ENCODE results near the gene DDX24. TPM values are rescaled to one million over a fixed set of nuclear protein-coding genes. Genes with fewer than 3 reads are reported as not detected.

Gene DDX24
- total RNA-seq, 2 donors from 2014 or later, result 136 to 393 TPM

GRCh38 chr14:94031161-94031882 lies 49.7 kb downstream of the DDX24 start:
- no peak for DNase-seq (ENCODE audit: low spot score)
- intact Hi-C loops (cut with DNase I), result no loop called here
- H3K4me3 ChIP-seq, result no peak overlapping the region
- WGBS, result 91% methylated on average over 8 of the region's 8 CpGs
- H3K27ac ChIP-seq, result no peak overlapping the region
- H3K4me1 ChIP-seq (replicated peaks), result no peaks in the 10 kb centered on the region
- H3K27me3 ChIP-seq (replicated peaks; ENCODE audit: insufficient read depth), result no peaks in the 10 kb centered on the region
- no peaks in the 10 kb centered on the region for H3K36me3 ChIP-seq
- TF ChIP-seq, protein P1, sequence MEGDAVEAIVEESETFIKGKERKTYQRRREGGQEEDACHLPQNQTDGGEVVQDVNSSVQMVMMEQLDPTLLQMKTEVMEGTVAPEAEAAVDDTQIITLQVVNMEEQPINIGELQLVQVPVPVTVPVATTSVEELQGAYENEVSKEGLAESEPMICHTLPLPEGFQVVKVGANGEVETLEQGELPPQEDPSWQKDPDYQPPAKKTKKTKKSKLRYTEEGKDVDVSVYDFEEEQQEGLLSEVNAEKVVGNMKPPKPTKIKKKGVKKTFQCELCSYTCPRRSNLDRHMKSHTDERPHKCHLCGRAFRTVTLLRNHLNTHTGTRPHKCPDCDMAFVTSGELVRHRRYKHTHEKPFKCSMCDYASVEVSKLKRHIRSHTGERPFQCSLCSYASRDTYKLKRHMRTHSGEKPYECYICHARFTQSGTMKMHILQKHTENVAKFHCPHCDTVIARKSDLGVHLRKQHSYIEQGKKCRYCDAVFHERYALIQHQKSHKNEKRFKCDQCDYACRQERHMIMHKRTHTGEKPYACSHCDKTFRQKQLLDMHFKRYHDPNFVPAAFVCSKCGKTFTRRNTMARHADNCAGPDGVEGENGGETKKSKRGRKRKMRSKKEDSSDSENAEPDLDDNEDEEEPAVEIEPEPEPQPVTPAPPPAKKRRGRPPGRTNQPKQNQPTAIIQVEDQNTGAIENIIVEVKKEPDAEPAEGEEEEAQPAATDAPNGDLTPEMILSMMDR (IDR thresholded peaks at IDR 0.05), result no peak
- no peak for TF ChIP-seq POLR2AphosphoS5 (IDR thresholded peaks at IDR 0.05)
- no peak for TF ChIP-seq POLR2A (IDR thresholded peaks at IDR 0.05)
- no peaks in the 10 kb centered on the region for H3K9me3 ChIP-seq

DNA sequence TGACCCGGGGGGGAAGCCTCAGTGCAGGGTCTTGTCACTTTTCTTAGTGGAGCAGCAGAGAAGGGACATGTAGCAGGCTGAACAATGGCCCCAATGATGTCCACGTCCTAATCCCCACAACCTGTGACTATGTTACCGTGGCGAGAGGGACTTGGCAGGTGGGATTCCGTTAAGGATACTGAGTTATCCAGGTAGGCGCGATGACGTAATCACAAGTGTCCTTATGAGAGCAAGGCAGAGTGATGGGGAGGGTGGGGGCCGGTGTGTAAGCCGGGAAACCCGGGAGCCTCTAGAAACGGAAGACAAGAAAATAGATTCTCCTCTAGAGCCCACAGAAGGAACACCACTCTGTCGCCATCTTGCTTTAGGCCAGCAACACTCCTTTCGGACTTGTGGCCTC lies 50.4 kb downstream of the DDX24 start:
- Histone ChIP-seq H3K9me3 (no peaks in the 10 kb centered on the region), H3K4me1 (replicated peaks) (no peaks in the 10 kb centered on the region), H3K36me3 (no peaks in the 10 kb centered on the region), H3K4me3 (no peak overlapping the region), H3K27ac (no peak overlapping the region), H3K27me3 (replicated peaks; ENCODE audit: insufficient read depth) (no peaks in the 10 kb centered on the region)
- 93% methylated on average over 14 of the region's 14 CpGs for WGBS
- DNase-seq (ENCODE audit: low spot score), result no peak
- TF ChIP-seq POLR2AphosphoS5 (IDR thresholded peaks at IDR 0.05) (no peak), POLR2A (IDR thresholded peaks at IDR 0.05) (no peak)
- TF ChIP-seq, protein P1 (IDR thresholded peaks at IDR 0.05), result no peak
- intact Hi-C loops (cut with DNase I), result no loop called here

- intact Hi-C loops (cut with DNase I), result no loop called here
- Histone ChIP-seq H3K9me3 (no peaks in the 10 kb centered on the region), H3K4me1 (replicated peaks) (no peaks in the 10 kb centered on the region), H3K27ac (no peak overlapping the region), H3K27me3 (replicated peaks; ENCODE audit: insufficient read depth) (no peaks in the 10 kb centered on the region), H3K36me3 (no peaks in the 10 kb centered on the region), H3K4me3 (no peak overlapping the region)
- no peak for DNase-seq (ENCODE audit: low spot score)
- TF ChIP-seq, protein P1 (IDR thresholded peaks at IDR 0.05), result no peak
- no peak for TF ChIP-seq POLR2AphosphoS5 (IDR thresholded peaks at IDR 0.05)
- no peak for TF ChIP-seq POLR2A (IDR thresholded peaks at IDR 0.05)
- 89% methylated on average over 7 of the region's 7 CpGs for WGBS
Measured at GRCh38 chr14:94029671-94030203, 51.3 kb downstream of the DDX24 start.

GRCh38 chr14:94029265-94029664 lies 51.7 kb downstream of the DDX24 start:
- TF ChIP-seq, protein P1 (IDR thresholded peaks at IDR 0.05), result no peak
- TF ChIP-seq POLR2A (IDR thresholded peaks at IDR 0.05), result no peak
- no peak for TF ChIP-seq POLR2AphosphoS5 (IDR thresholded peaks at IDR 0.05)
- no peaks in the 10 kb centered on the region for H3K9me3 ChIP-seq
- no peaks in the 10 kb centered on the region for H3K36me3 ChIP-seq
- H3K27ac ChIP-seq, result no peak overlapping the region
- no peaks in the 10 kb centered on the region for H3K27me3 ChIP-seq (replicated peaks; ENCODE audit: insufficient read depth)
- no peaks in the 10 kb centered on the region for H3K4me1 ChIP-seq (replicated peaks)
- no peak for DNase-seq (ENCODE audit: low spot score)
- intact Hi-C loops (cut with DNase I), result no loop called here
- no peak overlapping the region for H3K4me3 ChIP-seq
- 44% methylated on average over 4 of the region's 4 CpGs for WGBS

DNA sequence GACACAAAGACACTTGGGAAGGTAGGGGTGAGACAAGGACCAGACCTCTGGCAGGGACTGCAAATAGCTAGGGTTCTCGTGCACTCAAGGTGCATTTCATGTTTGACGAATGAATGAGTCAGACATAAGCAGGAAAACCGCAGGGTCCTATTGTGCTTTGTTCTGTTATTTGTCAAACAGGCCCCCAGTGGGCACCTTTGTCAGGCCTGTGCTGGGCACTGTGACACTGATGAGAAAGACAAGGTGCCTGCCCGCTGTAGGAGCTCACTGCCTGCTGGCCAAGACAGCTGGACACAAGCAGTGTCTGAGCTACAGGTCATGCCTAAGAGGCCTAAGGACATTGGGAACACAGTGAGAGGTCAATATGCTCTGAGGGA lies 52.6 kb downstream of the DDX24 start:
- Histone ChIP-seq H3K9me3 (no peaks in the 10 kb centered on the region), H3K27me3 (replicated peaks; ENCODE audit: insufficient read depth) (no peaks in the 10 kb centered on the region), H3K36me3 (no peaks in the 10 kb centered on the region), H3K27ac (no peak overlapping the region), H3K4me1 (replicated peaks) (no peaks in the 10 kb centered on the region), H3K4me3 (no peak overlapping the region)
- TF ChIP-seq, protein P1 (IDR thresholded peaks at IDR 0.05), result no peak
- no peak for TF ChIP-seq POLR2AphosphoS5 (IDR thresholded peaks at IDR 0.05)
- intact Hi-C loops (cut with DNase I), result no loop called here
- DNase-seq (ENCODE audit: low spot score), result no peak
- WGBS, result 76% methylated on average over 4 of the region's 4 CpGs

Measured in prostate gland (tissue), 2 donors.